K562 (cell line): Measurements from ENCODE around the gene C2CD5. TPM values are rescaled to one million over a fixed set of nuclear protein-coding genes. Genes with fewer than 3 reads are reported as not detected.
A peak's percentile ranks its signal among the peaks of the same experiment; 100 is the strongest.

Experiments used
- ATAC-seq: fragments of 200-7000 bp; cut with Tn5 transposase; 3 replicates; pipeline ENCODE4 v1.9.1; 2020; ENCODE audit warnings: moderate library complexity
- BruUV-seq: library from RNA; stranded (reverse); fragments of 400-500 nt; replicated peaks from 2 replicates; lab custom pipeline; 2021; lab: Mats Ljungman, UMichigan
- CTCF ChIA-PET: fragments of 300-600 bp; formaldehyde crosslinking; extraction: SDS; loops from one replicate; lab custom pipeline; 2021; ENCODE audit warnings: low intra/inter-chr PET ratio; lab: Yijun Ruan, JAX
- POLR2A ChIA-PET: fragments of 300-600, 350-650 bp; sonication (Branson Sonifier 250); formaldehyde crosslinking; extraction: SDS; loops from one replicate; lab custom pipeline; 2021; ENCODE audit warnings: antibody characterized with exemption, inconsistent platforms; lab: Yijun Ruan, JAX
- DNase-seq, 4 experiments: peaks; one replicate each; pipeline versions ENCODE4 v3.0.0 to v3.0.0-alpha.2; 2011 to 2018; ENCODE audit warnings: low spot score in 3 of 4, mixed read lengths in 3 of 4; ENCODE audit errors: extremely low read depth in 1 of 4
- FAIRE-seq: peaks from 2 replicates; lab custom pipeline; 2011; peaks lifted over from hg19 to GRCh38; lab: Jason Lieb, UNC
- H2AFZ ChIP-seq: 2 replicates; pipeline ENCODE4 v1.6.0; 2011; ENCODE audit warnings: low read depth, low read length, control low read depth, inconsistent platforms
- H3K27ac ChIP-seq: fragments of 200-600 bp; 3 replicates; pipeline ENCODE4 v1.8.0; 2011; ENCODE audit warnings: low read depth, mild to moderate bottlenecking, control low read depth, inconsistent platforms, low read length, moderate library complexity, mixed read lengths; ENCODE audit errors: extremely low read depth
- H3K27me3 ChIP-seq, 2 experiments: fragments of 300-600 bp in 1 of 2; 2 replicates in 1 of 2; 3 replicates in 1 of 2; pipeline versions ENCODE4 v1.6.0 to v1.8.0; 2011; ENCODE audit warnings: inconsistent platforms in 2 of 2, low read length in 2 of 2, mild to moderate bottlenecking in 1 of 2, mixed read lengths in 1 of 2, moderate library complexity in 1 of 2; ENCODE audit not compliant: control insufficient read depth in 2 of 2, insufficient read depth in 2 of 2
- H3K36me3 ChIP-seq: fragments of 300-600 bp; 3 replicates; pipeline ENCODE4 v1.8.0; 2011; ENCODE audit warnings: mild to moderate bottlenecking, low read length, inconsistent platforms; ENCODE audit not compliant: control insufficient read depth, insufficient read depth
- H3K4me1 ChIP-seq, 2 experiments: fragments of 200-600 bp in 1 of 2; replicated peaks in 1 of 2; 2 replicates in 1 of 2; 3 replicates in 1 of 2; pipeline versions ENCODE4 v1.5.1 to v1.8.0; 2011; ENCODE audit warnings: inconsistent platforms in 2 of 2, low read length in 2 of 2, mild to moderate bottlenecking in 1 of 2, mixed read lengths in 1 of 2, moderate library complexity in 1 of 2; ENCODE audit not compliant: control insufficient read depth in 2 of 2, insufficient read depth in 2 of 2
- H3K4me2 ChIP-seq: 2 replicates; pipeline ENCODE4 v1.6.1; 2011; ENCODE audit warnings: low read length, control low read depth, inconsistent platforms, mixed read lengths; ENCODE audit not compliant: insufficient read depth
- H3K4me3 ChIP-seq: fragments of 200-600 bp; sonication (generic), shearing (Covaris generic); 2 replicates; pipeline ENCODE4 v1.5.1; 2016; ENCODE audit warnings: control low read depth, inconsistent platforms
- H3K79me2 ChIP-seq: fragments of 200-600 bp; 3 replicates; pipeline ENCODE4 v1.8.0; 2011; ENCODE audit warnings: low read length, inconsistent platforms; ENCODE audit not compliant: control insufficient read depth, insufficient read depth
- H3K9ac ChIP-seq, 2 experiments: 2 replicates each; pipeline versions ENCODE4 v1.6.0 to v1.6.1; 2011; ENCODE audit warnings: low read depth in 2 of 2, low read length in 2 of 2, control low read depth in 1 of 2, inconsistent platforms in 1 of 2, mild to moderate bottlenecking in 1 of 2, mixed read lengths in 1 of 2; ENCODE audit not compliant: insufficient read depth in 1 of 2
- H3K9me1 ChIP-seq: one replicate; pipeline ENCODE4 v1.6.0; 2011; ENCODE audit warnings: inconsistent platforms, mild to moderate bottlenecking, low read length, moderate library complexity; ENCODE audit not compliant: control insufficient read depth, insufficient read depth
- H3K9me3 ChIP-seq: replicated peaks from 2 replicates; pipeline ENCODE4 v1.5.1; 2011; ENCODE audit warnings: low read depth, low read length, inconsistent platforms; ENCODE audit not compliant: control insufficient read depth, insufficient read depth
- H4K20me1 ChIP-seq: replicated peaks from 2 replicates; pipeline ENCODE4 v1.6.1; 2011; ENCODE audit warnings: low read length, inconsistent platforms, mixed read lengths; ENCODE audit not compliant: control insufficient read depth, insufficient read depth
- CBFA2T3 ChIP-seq: fragments of 450-650 bp; IDR thresholded peaks from 2 replicates; pipeline ENCODE4 v1.6.1; 2017
- RBM25 ChIP-seq: fragments of 200-400 bp; formaldehyde crosslinking; IDR thresholded peaks from 2 replicates; pipeline ENCODE4 v1.6.1; 2018; ENCODE audit warnings: low read length, low read depth, moderate library complexity; ENCODE audit not compliant: severe bottlenecking
- ZNF518B ChIP-seq: fragments of 250-450 bp; sonication (Bioruptor Pico); IDR thresholded peaks from 2 replicates; pipeline ENCODE4 v1.5.0; 2021; ENCODE audit warnings: mild to moderate bottlenecking, moderate library complexity
- WGBS: fragments of 100-300 bp; shearing (Covaris generic); methylation state at CpG from one replicate; pipeline ENCODE4 v1.1.6; 2016; ENCODE audit warnings: low coverage, mixed read lengths; ENCODE audit not compliant: insufficient coverage; ENCODE audit errors: missing lambda C conversion rate; 5-methylcytosine and 5-hydroxymethylcytosine counted together
- in situ Hi-C: fragments of 300-500 bp; cut with MboI; formaldehyde crosslinking; loops from 4 replicates; pipeline ENCODE4 v1.15.0; 2018; ENCODE audit warnings: inconsistent platforms, mixed read lengths
- intact Hi-C: fragments of 100-400 bp; cut with micrococcal nuclease; formaldehyde crosslinking; loops from 2 replicates; pipeline ENCODE4 v1.14.2; 2022
- polyA plus RNA-seq, 8 experiments: library from polyadenylated mRNA; depleted of rRNA in 4 of 8; stranded (reverse) in 5 of 8; unstranded in 3 of 8; fragments of >200 nt; fragmentation: Nextera tagmentation in 2 of 8; fragmentation: Illumina TruSeq in 1 of 8; extraction: Ambion mirVana in 2 of 8; extraction: Trizol in 1 of 8; gene quantifications; 2 replicates each; pipeline versions ENCODE4 v1.2.1 to v1.2.3, GENCODE V29; 2011 to 2014; ENCODE audit warnings: inconsistent platforms in 1 of 8, missing spikeins in 1 of 8
- total RNA-seq, 7 experiments: library from RNA; depleted of rRNA in 6 of 7; stranded (reverse); fragments of >200 nt in 6 of 7; fragmentation: Illumina TruSeq in 2 of 7; extraction: Trizol in 2 of 7; gene quantifications; 2 replicates each; pipeline versions ENCODE4 v1.2.1 to v1.2.3, GENCODE V29; 2011 to 2021; ENCODE audit warnings: low replicate concordance in 1 of 7

Gene C2CD5
- total and polyA plus RNA-seq, 9 of the 15 experiments (the other 6 are each of a cell fraction or from before 2014, with no cell fraction given), result 5.1 to 24.1 (median 14.3) TPM

GRCh38 chr12:22531205-22531604, 13.1 kb downstream of the C2CD5 start:
- in situ Hi-C loops (no loop called here), intact Hi-C loops (no loop called here)
- POLR2A ChIA-PET, result interaction anchor here (1.6 to 2.2 kb wide), 2 partner anchors 10 to 14 kb away, joined by 5 to 6 read pairs; no protein-coding TSS in a partner anchor
- Histone ChIP-seq H3K36me3 (peaks cover 35% of the 10 kb centered on the region), H3K9me1 (no peaks in the 10 kb centered on the region), H2AFZ (no peak overlapping the region), H4K20me1 (no peaks in the 10 kb centered on the region), H3K27me3 (no peaks in the 10 kb centered on the region), H3K4me2 (no peak overlapping the region), H3K4me3 (no peak overlapping the region), H3K79me2 (no peaks in the 10 kb centered on the region; the same call in 2 of the 3 replicates), H3K9me3 (no peaks in the 10 kb centered on the region), H3K27ac (no peak overlapping the region), H3K9ac (no peak overlapping the region), H3K4me1 (no peaks in the 10 kb centered on the region)
- no peak for TF ChIP-seq CBFA2T3
- peak; percentile 60 for TF ChIP-seq RBM25
- TF ChIP-seq ZNF518B, result no peak
- DNase-seq, result no peak
- no TSS peak for BruUV-seq
- CTCF ChIA-PET, result no interaction called here
- FAIRE-seq, result no peak
- 91% methylated on average over 2 of the region's 2 CpGs for WGBS
- ATAC-seq, result no peak
